Lower lobe of right lung (tissue), 2 donors: ENCODE measurements around the gene WDR45B. TPM values are rescaled to one million over a fixed set of nuclear protein-coding genes. Genes with fewer than 3 reads are reported as not detected.

Experiments used
- ATAC-seq, 2 donors: fragments of 200-7000 bp; cut with Tn5 transposase; one replicate each; pipeline ENCODE4 v1.9.1; 2020 to 2022; ENCODE audit warnings: mild to moderate bottlenecking in 2 of 2, moderate library complexity in 2 of 2
- DNase-seq: peaks from one replicate; pipeline ENCODE4 v3.0.0-alpha.2; 2020
- H3K27ac ChIP-seq: fragments of 200-600 bp; one replicate; pipeline ENCODE4 v1.8.0; 2022
- H3K27me3 ChIP-seq: fragments of 200-600 bp; one replicate; pipeline ENCODE4 v1.8.0; 2022; ENCODE audit warnings: low read depth
- H3K36me3 ChIP-seq: fragments of 200-600 bp; one replicate; pipeline ENCODE4 v1.8.0; 2022; ENCODE audit warnings: mild to moderate bottlenecking
- H3K4me1 ChIP-seq: fragments of 200-600 bp; one replicate; pipeline ENCODE4 v1.8.0; 2022
- H3K4me3 ChIP-seq: fragments of 200-600 bp; one replicate; pipeline ENCODE4 v1.8.0; 2022; ENCODE audit warnings: mild to moderate bottlenecking
- H3K9me3 ChIP-seq: fragments of 200-600 bp; one replicate; pipeline ENCODE4 v1.8.0; 2022
- CTCF ChIP-seq: fragments of 200-600 bp; IDR thresholded peaks from one replicate; pipeline ENCODE4 v1.8.0; 2022; ENCODE audit warnings: antibody characterized with exemption, mild to moderate bottlenecking
- intact Hi-C: fragments of 100-400 bp; cut with DNase I; formaldehyde crosslinking; loops from one replicate; pipeline ENCODE4 v1.11.0; 2022
- total RNA-seq: library from RNA; stranded (reverse); fragmentation: NEBNext Ultra II Directional; extraction: Animal tissue kit (Norgen Biotek cat#: 25700); gene quantifications from one replicate; pipeline ENCODE4 v1.2.1, GENCODE V29; 2021
- donor health status: DM: no; HTN: yes; CAD: no; lungs with severe emphysema.

The WDR45B gene
- total RNA-seq, 1 donor from 2014 or later: 66.1 TPM

- H3K27me3 ChIP-seq: no peaks in the 10 kb centered on the region
- peaks cover 33% of the 10 kb centered on the region for H3K4me1 ChIP-seq
- no peak overlapping the region for H3K27ac ChIP-seq
- ATAC-seq: no peak
- no peak for TF ChIP-seq CTCF
- H3K36me3 ChIP-seq: peaks cover 89% of the 10 kb centered on the region
- H3K4me3 ChIP-seq: no peak overlapping the region
- peak; percentile 40 for DNase-seq
- intact Hi-C loops: no loop called here
- H3K9me3 ChIP-seq: no peaks in the 10 kb centered on the region
Observed at GRCh38 chr17:82599674-82600661, 48.3 kb downstream of the WDR45B start.

- DNase-seq (peak; percentile 37), ATAC-seq (no peak)
- no peak for TF ChIP-seq CTCF
- H3K27me3 ChIP-seq: no peaks in the 10 kb centered on the region
- peaks cover 77% of the 10 kb centered on the region for H3K36me3 ChIP-seq
- H3K9me3 ChIP-seq: no peaks in the 10 kb centered on the region
- no peak overlapping the region for H3K4me3 ChIP-seq
- intact Hi-C loops: no loop called here
- H3K27ac ChIP-seq: no peak overlapping the region
- H3K4me1 ChIP-seq: peaks cover 33% of the 10 kb centered on the region
Observed at GRCh38 chr17:82598256-82599119, 49.8 kb downstream of the WDR45B start.

GRCh38 chr17:82596837-82597672, 51.2 kb downstream of the WDR45B start:
- intact Hi-C loops: no loop called here
- no peak overlapping the region for H3K27ac ChIP-seq
- H3K4me1 ChIP-seq: peaks cover 30% of the 10 kb centered on the region
- no peak for TF ChIP-seq CTCF
- peaks cover 63% of the 10 kb centered on the region for H3K36me3 ChIP-seq
- DNase-seq (no peak), ATAC-seq (no peak)
- no peaks in the 10 kb centered on the region for H3K9me3 ChIP-seq
- no peak overlapping the region for H3K4me3 ChIP-seq
- H3K27me3 ChIP-seq: no peaks in the 10 kb centered on the region

- Histone ChIP-seq H3K4me1 (peaks cover 38% of the 10 kb centered on the region), H3K27me3 (no peaks in the 10 kb centered on the region), H3K27ac (no peak overlapping the region), H3K9me3 (no peaks in the 10 kb centered on the region), H3K4me3 (no peak overlapping the region), H3K36me3 (peaks cover 55% of the 10 kb centered on the region)
- intact Hi-C loops: no loop called here
- peak; percentile 40 for DNase-seq
- TF ChIP-seq CTCF: no peak
- no peak for ATAC-seq
Observed at GRCh38 chr17:82596296-82596695, 51.9 kb downstream of the WDR45B start.

- DNase-seq (peak; percentile 28), ATAC-seq (no peak)
- intact Hi-C loops: no loop called here
- Histone ChIP-seq H3K36me3 (peaks cover 54% of the 10 kb centered on the region), H3K4me1 (peaks cover 42% of the 10 kb centered on the region), H3K27ac (no peak overlapping the region), H3K9me3 (no peaks in the 10 kb centered on the region), H3K27me3 (no peaks in the 10 kb centered on the region), H3K4me3 (no peak overlapping the region)
- no peak for TF ChIP-seq CTCF
Observed at GRCh38 chr17:82595893-82596292, 52.4 kb downstream of the WDR45B start.
